SK-N-DZ (cell line): ENCODE results near the gene IGHMBP2.

Experiments used
- DNase-seq: peaks from one replicate; pipeline ENCODE4 v3.0.0-alpha.2; 2015; ENCODE audit warnings: low spot score

The IGHMBP2 gene

DNA sequence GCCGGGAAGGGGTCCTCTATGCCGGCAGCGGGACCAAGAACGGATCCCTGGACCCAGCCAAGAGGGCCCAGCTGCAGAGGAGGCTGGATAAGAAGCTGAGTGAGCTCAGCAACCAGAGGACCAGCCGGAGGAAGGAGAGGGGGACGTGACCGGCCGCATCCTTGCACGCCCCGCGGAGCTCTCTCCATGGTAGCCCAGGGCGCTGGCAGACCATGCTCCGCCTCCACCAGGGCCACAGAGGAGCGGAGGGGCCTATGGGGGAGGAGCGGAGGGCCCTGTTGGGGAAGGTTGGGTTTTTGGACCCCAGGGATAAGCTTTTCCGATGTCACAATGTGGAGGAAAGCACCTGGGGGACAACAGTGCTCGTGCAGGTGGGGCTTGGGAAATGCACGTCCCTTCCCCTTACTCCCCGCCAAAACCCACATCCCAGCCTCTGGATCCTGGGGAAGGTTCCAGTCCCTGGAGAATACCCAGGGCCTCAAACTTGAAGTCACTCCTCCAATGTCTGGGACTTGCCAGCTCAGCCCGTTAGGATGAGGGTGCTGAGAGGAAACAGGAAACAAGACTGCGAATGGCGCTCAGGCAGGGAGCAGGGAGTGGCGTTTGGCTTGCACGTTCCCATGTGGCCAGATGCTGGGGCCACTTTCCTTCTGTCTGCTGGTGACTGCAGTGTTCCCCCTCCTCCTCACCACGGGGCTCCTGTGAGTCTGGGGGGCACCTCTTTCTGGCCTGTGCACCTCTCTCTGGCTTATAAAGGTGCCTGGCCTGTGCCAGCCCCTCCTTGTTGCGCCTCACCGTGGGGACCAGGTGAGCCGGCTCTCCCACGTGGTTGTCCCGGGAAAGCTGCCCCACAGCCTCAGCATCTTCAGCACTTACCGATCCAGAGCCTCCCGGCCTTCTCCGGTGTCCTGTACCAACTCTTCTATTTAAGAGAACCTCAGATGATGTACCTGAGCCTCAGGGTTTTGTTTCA, 36.2 kb downstream of the IGHMBP2 start:
- no peak for DNase-seq

DNA sequence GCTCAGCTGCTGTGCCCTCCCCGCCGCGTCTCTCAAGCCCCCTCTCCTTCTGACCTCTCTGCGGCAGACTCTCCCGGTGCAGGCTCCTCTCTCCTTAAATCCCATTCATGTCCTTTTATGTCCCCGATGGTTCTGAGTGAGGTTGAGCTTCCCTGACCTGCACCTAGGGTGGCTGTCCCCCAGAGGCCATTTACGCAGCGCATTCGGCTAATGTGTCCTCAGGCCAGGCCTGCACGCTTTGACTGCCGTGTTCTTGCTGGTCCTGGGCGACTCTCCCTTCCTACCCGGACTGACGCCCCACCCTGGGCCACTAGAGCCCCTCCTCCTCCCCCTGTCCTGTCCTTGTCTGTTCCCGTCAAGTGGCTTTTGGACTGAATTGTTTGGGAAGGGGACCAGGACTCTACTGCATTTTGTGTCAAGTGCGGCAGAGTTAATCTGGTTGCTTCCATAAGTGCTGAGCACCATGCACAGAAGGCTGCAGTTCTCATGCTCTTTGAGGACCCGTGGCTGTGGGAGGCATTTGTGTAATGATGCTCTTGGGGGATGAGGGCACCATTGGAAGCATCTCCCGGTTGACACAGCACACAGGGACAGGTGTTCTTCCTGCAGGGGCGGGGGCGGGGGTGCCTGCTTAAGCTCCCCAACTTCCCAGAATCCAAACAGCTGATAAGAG, 37.1 kb downstream of the IGHMBP2 start:
- no peak for DNase-seq

DNA sequence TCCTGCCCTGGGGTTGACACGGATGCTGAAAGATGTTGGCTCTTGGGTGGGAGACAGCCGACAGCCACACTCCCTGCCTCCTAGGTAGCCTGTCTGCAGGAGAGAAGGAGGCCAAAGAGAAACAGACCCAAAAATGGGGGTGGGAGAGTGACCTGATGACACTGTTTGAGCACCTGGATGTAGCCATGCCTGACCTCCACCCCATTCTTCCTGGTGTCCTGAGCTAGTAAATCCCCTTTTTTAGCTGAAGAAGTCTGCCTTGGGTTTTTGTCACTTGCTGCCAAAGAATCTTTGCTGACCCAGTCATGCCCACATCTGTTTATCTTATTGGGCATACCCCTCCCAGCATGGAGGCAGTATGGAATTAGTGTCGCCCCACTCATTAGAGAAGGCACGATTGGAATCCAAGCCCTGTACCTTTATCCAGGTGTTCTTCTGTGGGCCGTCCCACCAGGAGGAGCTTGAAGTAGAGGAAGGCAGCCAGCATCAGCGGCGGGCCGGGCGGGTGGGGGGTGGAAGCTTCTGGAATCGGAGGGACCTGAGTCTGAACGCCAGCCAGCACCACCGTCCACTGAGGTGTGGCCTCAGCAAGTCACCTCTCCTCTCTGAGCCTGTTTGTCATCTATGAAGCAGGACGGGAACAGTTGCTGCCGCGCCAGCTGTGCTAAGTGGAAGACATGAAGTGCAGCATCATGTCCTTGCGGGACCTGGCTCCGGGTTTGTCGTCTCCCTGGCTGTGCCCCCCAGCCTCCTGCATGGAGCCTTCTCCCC, 37.8 kb downstream of the IGHMBP2 start:
- DNase-seq, result no peak

DNA sequence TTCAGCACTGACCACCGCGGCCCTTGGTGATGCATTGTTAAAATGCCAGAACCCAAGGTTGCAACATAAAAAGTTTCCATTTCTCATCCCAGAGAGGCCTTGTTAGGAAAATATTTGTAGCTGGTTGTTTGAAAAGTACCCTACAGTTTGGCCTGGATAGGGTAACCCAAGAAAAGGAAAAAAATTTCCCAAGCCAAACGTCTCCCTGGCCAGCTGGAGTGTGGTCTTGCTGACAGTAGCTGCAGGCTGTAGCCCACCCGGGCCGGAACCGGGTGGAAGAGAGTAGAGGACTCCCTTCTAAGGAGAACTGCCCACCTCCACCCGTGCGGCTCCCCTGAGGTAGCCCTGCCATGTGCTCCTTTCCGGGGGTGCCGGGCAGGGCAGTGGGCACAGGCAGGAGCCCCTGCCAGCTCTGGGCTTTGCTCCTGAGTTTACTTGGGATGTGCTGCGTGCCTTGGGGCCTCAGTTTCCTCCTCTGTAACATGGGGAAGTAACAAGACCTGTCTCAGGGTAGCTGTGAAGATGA, 38.5 kb downstream of the IGHMBP2 start:
- DNase-seq, result no peak

DNA sequence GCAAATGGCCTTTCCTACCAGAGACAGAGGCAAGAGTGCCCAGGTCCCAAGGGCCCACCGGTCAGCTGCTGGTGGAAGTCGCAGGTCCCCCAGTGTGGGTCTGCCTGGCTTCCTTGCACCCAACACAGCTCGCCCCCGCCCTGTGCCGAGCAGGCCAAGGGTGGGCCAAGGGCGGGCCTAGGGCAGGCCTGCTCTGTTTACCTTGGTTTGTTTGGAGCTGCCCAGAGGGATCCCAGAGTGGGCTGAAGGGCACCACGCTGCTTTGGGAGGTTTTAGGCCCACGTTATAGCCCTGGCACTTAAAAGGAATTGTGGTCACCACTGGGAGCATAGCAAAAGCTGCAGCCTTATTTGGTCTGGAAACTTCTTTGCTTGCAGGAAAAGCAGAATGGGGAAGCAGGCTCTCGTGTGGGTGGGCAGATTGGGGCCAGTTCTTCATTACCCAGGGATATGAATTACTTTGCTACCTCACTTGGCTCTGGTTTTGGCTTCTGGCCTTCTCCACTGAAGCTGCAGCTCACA, 39.1 kb downstream of the IGHMBP2 start:
- no peak for DNase-seq

DNA sequence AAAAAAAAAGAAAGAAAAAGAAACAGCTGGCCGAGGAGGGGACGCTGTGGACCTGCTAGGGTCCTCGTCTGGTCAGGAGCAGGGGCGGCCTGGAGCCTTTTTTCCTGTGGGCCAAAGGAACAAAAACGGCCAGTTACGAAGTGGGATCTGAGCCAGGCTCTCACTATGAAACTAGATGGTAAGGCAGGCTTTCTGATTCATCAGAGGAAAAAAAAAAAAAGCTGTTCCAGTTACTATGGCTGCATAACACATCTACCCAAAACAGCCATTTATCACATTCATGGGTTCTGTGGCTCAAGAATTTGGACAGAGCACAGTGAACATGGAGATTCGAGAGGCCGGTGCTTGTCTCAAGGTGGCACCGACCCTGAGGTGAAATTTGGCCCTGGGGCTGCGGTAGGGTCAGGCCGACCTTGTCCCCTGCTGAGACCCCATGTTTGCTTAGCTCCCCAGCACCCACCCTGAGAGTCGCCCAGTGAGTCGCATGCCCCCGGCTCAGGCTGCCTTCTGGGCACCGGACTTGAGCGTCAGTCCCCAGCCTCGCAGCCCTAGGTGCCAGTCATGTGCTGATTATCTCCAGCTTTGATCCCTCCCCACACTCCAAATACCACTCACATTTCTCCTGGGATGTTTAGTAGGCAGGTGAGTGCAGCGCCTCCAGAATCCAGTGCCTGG, 42.9 kb downstream of the IGHMBP2 start:
- no peak for DNase-seq

DNA sequence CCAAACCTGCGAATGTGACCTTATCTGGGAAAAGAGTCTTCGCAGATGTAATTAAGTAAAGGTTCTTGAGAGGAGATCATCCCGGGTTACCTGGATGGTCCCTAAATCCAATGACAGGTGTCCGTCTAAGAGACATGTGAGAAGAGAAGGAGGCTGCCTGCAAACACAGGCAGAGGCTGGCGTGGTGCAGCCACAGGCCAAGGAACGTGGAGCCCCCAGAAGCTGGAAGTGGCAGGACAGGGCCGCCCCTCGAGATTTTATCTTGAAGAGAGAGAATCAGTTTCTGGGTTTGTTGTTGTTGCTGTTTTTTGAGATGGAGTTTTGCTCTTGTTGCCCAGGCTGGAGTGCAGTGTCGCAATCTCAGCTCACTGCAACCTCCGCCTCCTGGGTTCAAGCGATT, 43.5 kb downstream of the IGHMBP2 start:
- no peak for DNase-seq

DNA sequence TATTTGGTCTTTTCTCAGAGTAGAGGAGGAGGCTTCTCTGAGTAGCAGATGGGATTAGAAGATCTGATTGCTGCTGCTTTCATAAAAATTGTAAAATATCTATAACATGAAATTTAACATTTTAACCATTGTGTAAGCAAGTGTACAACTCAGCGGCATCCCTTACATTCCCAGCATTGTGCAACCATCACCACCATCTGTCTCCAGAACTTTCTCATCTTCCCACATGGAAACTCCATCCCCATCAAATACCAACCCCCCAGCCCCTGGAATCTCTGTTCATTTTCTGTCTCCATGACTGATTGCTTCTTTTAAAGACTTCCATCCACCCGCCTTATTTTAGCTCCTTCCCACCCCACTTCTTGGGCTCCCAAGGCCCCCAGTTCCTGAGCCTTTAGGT, 44.8 kb downstream of the IGHMBP2 start:
- no peak for DNase-seq

DNA sequence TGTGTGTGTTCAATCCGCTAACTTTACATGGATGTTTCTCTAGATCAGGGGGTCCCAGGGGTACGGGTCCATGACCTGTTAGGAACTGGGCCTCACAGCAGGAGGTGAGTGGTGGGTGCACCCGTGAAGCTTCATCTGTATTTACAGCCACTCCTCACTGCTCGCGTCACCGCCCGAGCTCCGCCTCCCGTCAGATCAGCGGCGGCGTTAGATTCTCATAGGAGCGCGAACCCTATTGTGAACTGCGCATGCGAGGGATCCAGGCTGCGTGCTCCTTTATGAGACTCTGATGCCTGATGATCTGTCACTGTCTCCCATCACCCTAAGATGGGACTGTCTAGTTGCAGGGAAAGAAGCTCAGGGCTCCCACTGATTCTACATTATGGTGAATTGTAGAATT, 45.2 kb downstream of the IGHMBP2 start:
- DNase-seq, result peak; percentile 86

DNA sequence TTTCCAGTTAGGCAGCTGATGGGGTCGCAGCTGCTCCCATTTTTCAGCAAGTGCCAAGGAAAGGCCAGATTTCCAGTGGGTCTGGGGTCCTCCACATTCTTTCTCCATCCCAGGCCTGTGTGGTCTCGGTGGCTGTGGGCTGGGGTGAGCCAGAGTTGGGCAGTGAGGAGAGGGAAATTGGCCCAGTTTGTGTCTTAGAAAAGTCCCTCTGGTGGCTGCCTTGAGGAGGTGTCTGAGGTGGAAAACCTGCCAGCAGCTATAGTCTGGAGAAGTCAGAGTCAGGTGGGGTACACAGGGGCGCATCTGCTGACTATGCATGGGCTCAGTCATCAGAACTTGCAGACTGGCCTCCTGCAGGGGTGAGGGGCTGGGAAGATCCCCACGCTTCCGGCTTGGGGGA, 46.6 kb downstream of the IGHMBP2 start:
- DNase-seq, result peak; percentile 56

DNA sequence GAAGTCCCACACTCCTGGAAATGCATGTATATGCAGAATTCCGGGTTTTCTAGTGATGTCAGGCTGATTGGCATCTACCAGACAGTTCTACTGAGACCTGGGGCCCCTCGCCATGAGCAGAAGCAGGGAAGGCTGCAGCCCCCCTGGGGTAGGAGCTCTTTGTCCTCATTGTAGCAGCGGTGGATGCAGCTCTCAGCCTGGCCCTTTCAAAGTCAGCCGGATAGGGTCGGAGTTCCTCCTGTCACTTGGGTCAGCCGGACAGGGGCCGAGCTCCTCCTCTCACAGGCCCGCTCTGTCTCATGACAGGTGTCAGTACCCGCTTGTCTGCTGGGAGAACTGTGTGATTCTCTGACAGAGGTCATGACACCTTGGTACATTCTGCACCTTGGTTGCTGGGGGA, 47.1 kb downstream of the IGHMBP2 start:
- no peak for DNase-seq

DNA sequence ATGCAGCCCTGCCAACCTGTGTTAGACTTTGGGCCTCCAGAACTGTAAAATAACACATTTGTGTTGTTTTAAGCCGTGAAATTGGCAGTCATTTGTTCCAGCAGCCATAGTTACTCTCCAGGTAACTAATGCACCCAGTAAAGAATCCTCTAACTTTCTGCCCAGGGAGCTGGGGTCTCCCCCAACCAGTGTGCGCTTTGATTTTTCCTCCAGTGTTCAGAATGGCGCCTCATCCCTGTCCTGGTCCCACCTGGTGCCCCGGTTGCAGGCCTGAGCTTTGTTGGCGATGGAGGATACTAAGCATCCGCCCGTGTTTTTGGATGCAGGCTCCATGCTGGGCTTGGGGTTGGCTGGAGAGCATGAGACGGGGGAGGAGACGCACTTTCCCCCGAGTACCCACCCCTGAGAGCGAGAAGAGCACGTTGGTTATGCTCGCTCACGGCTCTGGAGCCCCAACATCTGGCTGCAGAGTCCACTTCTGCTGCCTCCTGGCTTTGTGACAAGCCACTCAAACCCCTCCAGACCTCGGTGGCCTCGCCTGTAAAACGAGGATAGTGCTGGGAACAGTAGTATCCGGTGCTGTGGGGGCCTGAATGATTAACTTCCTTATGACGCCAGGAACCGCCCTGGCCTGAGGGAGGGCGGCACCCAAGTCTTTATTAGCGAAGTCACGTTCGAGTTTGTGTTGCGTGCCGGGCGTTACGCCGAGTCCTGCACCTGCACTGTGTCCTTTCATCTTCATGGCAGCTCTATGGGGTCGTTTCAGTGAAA, 51.3 kb downstream of the IGHMBP2 start:
- no peak for DNase-seq

DNA sequence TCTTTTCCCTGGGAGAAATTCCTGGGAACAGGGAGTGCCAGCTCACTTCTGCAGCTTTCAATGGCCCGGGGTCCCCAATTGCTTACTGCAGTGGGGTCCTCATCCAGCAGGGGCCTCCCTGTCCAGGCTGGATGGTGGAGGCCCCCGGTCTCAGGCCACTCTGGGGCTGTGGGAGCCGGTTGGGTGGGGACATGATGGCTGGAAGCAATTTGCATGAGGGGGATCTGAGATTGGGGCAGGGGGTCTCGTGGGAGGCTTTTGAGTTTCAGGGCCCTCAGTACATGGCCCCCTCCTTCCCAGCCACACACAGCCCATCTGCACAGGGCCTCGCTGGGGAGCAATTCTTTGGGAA, 51.9 kb downstream of the IGHMBP2 start:
- DNase-seq, result no peak

DNA sequence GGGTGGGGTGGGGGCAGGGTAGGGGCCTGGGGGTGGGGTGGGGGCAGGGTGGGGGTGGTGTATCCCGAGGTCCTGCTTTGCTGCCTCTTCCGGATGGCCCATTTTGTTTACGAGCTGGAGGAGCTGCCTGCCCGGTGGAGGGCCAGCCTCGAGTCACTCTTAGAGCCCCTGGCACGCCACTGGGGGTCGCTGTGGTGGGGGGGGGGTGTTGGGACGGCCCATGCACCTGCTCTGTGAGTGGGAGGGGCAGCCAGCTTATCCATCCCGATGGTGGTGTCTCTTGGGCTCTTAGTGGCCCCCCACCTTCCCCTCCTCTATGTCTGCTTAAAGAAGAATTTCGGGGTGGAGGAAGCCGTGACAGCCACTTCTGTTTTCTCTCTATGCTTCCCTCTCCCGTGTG, 52.5 kb downstream of the IGHMBP2 start:
- no peak for DNase-seq

DNA sequence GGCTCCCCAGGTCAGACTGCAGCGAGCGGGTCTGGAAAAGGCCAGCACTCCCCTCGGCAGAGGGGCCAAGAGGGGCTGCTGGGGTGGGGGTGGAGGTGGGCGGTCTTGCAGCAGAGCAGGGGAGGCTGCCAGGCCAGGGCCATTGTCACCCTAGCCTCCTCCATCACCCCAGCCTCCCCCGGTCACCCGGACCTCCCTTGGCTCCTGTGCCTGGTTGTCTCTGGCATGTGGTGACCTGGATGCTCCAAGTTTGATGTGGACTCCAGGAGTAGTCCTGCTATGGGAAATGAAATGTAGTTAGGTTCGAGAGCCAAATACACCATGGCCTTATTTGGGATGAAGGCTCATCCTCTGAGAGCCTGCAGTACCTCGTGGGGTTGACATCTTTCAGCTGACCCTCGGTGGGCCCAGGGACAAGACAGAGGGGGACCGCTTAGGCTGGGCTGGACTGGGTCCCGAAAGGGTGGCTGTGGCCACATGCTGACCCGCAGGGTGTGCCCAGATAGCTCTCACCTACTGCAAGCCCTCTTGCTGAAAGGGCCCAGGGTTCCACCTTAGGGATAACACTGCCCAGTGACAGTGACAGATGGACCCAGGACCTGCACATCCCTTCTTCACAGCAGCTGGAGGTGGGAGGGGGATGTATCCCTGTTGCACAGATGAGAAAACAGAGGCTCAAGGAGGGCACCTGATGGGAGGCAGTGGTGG, 53.0 kb downstream of the IGHMBP2 start:
- DNase-seq, result no peak

DNA sequence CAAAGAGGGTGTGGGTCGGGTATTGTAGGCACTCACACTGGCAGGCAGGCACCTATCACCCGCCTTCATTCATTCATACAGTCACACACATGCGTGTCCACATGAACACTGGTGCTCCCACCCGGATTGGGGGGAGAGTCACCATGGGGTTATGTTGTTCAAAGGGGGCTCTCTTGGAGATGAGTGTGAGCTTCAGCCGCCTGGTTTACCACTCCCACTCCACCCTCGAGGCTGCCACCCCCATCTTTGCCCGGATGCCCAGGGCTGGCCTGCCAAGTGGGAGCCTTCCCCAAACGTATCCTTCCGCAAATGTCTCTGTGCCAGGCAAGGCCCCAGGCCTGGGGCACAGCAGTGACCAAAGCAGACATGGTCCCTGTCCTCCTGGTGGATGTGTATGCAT, 54.5 kb downstream of the IGHMBP2 start:
- DNase-seq, result no peak

DNA sequence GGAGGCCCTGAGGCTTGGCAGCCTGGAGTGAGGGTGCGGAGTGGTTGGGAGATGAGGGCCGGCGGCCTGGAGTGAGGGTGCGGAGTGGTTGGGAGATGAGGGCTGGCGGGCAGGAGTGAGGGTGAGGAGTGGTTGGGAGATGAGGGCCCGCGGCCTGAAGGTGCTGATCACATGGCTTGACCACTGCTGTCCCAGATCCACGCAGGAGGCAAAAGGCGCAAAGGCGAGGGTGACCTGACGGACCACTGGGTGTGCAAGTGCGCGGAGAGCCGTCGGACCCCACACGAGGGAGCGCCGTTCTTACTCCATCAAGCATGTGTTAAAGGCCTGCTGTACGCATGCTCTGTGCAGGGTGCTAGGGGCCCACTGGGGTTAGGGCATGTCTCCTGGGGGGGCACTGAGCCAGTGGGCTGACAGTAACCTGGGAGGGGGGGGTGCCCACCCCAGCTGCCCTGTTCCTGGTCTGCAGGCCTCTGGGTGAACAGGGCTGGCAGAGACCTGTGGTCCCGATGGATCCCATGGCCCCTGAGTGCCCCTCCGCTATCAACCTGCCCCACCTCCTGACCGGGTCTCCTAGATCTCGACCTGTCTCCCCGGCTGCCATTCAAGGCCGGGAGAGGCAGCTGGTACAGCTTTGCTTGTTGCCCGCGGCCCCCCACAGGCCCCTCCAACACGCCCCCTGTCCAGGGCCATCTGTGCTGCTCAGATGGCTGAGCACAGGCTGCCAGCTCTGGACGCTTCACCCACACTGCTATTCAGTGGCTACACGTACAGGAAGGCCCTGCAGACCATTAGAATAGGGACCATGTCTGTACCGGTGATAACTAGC, 56.0 kb downstream of the IGHMBP2 start:
- DNase-seq, result no peak

DNA sequence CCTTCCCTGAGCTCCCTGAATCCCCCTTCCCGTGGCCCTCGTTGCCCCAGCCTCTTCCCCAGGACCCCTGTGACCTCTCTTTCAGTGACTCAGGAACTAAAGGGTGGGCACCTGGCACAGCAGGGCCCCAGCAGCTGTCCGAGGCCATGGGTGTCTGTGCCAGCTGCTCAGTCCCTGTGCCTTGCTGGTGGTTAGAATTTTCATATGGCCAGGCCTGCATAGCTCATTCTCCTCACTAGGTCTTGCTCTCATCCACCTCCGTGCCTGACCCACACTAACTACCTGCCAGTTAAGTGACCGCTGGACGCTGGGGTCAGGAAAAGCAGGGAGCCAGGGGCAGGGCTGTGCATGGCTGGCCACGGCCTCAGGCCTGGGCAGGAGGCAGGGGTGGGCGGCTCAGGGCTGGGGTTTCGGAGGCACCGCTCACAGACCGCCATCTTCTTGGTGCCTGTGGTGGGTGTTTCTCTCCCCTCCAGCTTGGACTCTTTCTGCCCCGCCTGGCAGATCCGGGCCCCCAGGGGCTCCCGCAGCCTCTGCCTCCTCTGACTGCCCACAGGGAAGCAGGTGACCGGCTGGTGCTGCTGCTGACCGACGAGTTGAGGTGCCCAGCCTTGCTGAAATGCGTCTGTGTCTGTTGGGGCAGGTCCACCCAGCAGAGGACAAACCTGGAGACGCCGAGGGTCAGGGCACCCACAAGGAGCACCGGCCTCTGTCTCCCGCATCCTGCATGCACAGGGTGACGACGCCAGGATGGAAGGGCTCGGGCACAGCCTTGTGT, 56.8 kb downstream of the IGHMBP2 start:
- no peak for DNase-seq
